SK-N-SH treated with all-trans-retinoic acid at 6 μM for 48 hours (cell line): ENCODE data around the gene NBEAL1.

ENCODE experiments used
- BACH2 ChIP-seq: fragments of 250-450 bp; sonication (Bioruptor Pico); IDR thresholded peaks from 2 replicates; pipeline ENCODE4 v1.9.0; 2021; ENCODE audit warnings: mild to moderate bottlenecking, borderline replicate concordance
- CSDC2 ChIP-seq: fragments of 250-450 bp; sonication (Bioruptor Pico); IDR thresholded peaks from 2 replicates; pipeline ENCODE4 v1.5.0; 2020; ENCODE audit warnings: mild to moderate bottlenecking, moderate library complexity
- ISL1 ChIP-seq: fragments of 250-450 bp; sonication (Bioruptor Pico); IDR thresholded peaks from 2 replicates; pipeline ENCODE4 v2.1.2; 2022; ENCODE audit warnings: mild to moderate bottlenecking, moderate library complexity
- RARB ChIP-seq: fragments of 250-450 bp; sonication (Bioruptor Pico); IDR thresholded peaks from 2 replicates; pipeline ENCODE4 v1.8.0; 2021; ENCODE audit warnings: mild to moderate bottlenecking, moderate library complexity
- TCF4 ChIP-seq: fragments of 250-450 bp; sonication (Bioruptor Pico); IDR thresholded peaks from 2 replicates; pipeline ENCODE4 v1.8.0; 2021; ENCODE audit warnings: mild to moderate bottlenecking, moderate library complexity, borderline replicate concordance
- ZFP3 ChIP-seq: fragments of 250-450 bp; sonication (Bioruptor Pico); IDR thresholded peaks from 2 replicates; pipeline ENCODE4 v1.5.0; 2020; ENCODE audit warnings: mild to moderate bottlenecking, moderate library complexity
- ZNF565 ChIP-seq: fragments of 450-650 bp; formaldehyde crosslinking; conservative IDR thresholded peaks from 2 replicates; pipeline ENCODE4 v1.5.0; 2020; ENCODE audit warnings: low read depth, mild to moderate bottlenecking, moderate library complexity
- TF ChIP-seq, protein P1 (sequence below): fragments of 250-450 bp; sonication (Bioruptor Pico); IDR thresholded peaks from 2 replicates; pipeline ENCODE4 v1.8.0; 2020; ENCODE audit warnings: mild to moderate bottlenecking, moderate library complexity, borderline replicate concordance

DNA sequence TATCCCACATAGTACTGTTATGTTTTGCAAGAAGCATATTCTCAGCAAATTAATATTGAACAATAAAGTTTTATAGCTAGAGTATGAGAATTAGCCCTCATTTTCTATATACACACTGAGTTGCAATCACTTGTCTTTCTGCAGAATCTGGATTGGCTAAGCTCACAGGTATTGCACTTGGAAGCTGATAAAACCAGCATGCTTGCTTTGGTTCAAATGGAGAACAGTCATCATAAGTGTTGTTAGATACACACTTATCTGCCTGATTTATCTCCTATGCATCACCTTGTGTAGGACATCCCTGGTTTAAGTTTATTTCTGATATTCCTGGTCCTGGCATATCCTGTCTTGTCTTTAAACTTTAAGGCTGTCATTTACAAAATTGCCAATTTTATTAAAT lies 186.2 kb downstream of the NBEAL1 start:
- TF ChIP-seq TCF4 (CRISPR knock-in tag) = no peak
- no peak for TF ChIP-seq ISL1
- no peak for TF ChIP-seq CSDC2 (CRISPR knock-in tag)
- TF ChIP-seq, protein P1, sequence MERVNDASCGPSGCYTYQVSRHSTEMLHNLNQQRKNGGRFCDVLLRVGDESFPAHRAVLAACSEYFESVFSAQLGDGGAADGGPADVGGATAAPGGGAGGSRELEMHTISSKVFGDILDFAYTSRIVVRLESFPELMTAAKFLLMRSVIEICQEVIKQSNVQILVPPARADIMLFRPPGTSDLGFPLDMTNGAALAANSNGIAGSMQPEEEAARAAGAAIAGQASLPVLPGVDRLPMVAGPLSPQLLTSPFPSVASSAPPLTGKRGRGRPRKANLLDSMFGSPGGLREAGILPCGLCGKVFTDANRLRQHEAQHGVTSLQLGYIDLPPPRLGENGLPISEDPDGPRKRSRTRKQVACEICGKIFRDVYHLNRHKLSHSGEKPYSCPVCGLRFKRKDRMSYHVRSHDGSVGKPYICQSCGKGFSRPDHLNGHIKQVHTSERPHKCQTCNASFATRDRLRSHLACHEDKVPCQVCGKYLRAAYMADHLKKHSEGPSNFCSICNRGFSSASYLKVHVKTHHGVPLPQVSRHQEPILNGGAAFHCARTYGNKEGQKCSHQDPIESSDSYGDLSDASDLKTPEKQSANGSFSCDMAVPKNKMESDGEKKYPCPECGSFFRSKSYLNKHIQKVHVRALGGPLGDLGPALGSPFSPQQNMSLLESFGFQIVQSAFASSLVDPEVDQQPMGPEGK (CRISPR knock-in tag) = no peak
- no peak for TF ChIP-seq ZFP3
- TF ChIP-seq RARB = no peak
- TF ChIP-seq ZNF565 (CRISPR knock-in tag) = no peak
- TF ChIP-seq BACH2 = no peak
